ENCODE measurements around the gene CDH15.

Gene CDH15

GRCh38 chr16:89140981-89141883, 30.3 kb upstream of the CDH15 start:
- no peak for DNase-seq (ENCODE audit: low read depth in 2 of 2)

- DNase-seq (ENCODE audit: low read depth in 2 of 2) = no peak
These were observed 29.7 kb upstream of the CDH15 start for GRCh38 chr16:89141884-89142267.

- DNase-seq (ENCODE audit: low read depth in 2 of 2) = no peak
These were observed 28.9 kb upstream of the CDH15 start for GRCh38 chr16:89142474-89143195.

- DNase-seq (ENCODE audit: low read depth in 2 of 2) = no peak
These were observed 28.3 kb upstream of the CDH15 start for GRCh38 chr16:89143201-89143741.

GRCh38 chr16:89143911-89144675, 27.5 kb upstream of the CDH15 start:
- no peak for DNase-seq (ENCODE audit: low read depth in 2 of 2)

GRCh38 chr16:89144681-89145080, 26.9 kb upstream of the CDH15 start:
- no peak for DNase-seq (ENCODE audit: low read depth in 2 of 2)

- DNase-seq (ENCODE audit: low read depth in 2 of 2) = no peak
These were observed 26.0 kb upstream of the CDH15 start for GRCh38 chr16:89145406-89146161.

- no peak for DNase-seq (ENCODE audit: low read depth in 2 of 2)
These were observed 25.1 kb upstream of the CDH15 start for GRCh38 chr16:89146211-89147005.

GRCh38 chr16:89147085-89147817, 24.3 kb upstream of the CDH15 start:
- DNase-seq (ENCODE audit: low read depth in 2 of 2) = no peak

- no peak for DNase-seq (ENCODE audit: low read depth in 2 of 2)
These were observed 22.2 kb upstream of the CDH15 start for GRCh38 chr16:89149386-89149785.

- DNase-seq (ENCODE audit: low read depth in 2 of 2) = no peak
These were observed 21.3 kb upstream of the CDH15 start for GRCh38 chr16:89150090-89150835.

GRCh38 chr16:89150981-89151380, 20.6 kb upstream of the CDH15 start:
- DNase-seq (ENCODE audit: low read depth in 2 of 2) = no peak

GRCh38 chr16:89152831-89153700, 18.5 kb upstream of the CDH15 start:
- no peak for DNase-seq (ENCODE audit: low read depth in 2 of 2)

- no peak for DNase-seq (ENCODE audit: low read depth in 2 of 2)
These were observed 17.7 kb upstream of the CDH15 start for GRCh38 chr16:89153848-89154271.

GRCh38 chr16:89154390-89155183, 17.0 kb upstream of the CDH15 start:
- no peak for DNase-seq (ENCODE audit: low read depth in 2 of 2)

- DNase-seq (ENCODE audit: low read depth in 2 of 2) = no peak
These were observed 16.3 kb upstream of the CDH15 start for GRCh38 chr16:89155184-89155679.

All from activated CD4-positive, alpha-beta T cell treated with anti-CD3 and anti-CD28 coated beads for 24 hours (primary cell).